GM13976 (cell line): ENCODE data around the gene ELL2.
"Not testable (repeated sequence)": the region's sequence is repeated elsewhere in the genome, so short reads cannot be mapped to it uniquely, and the experiment has no call there.

Source experiments
- DNase-seq: peaks from one replicate; pipeline ENCODE4 v3.0.0; 2012; ENCODE audit warnings: low spot score
- CTCF ChIP-seq: IDR thresholded peaks from 2 replicates; pipeline ENCODE4 v1.5.1; 2012; ENCODE audit warnings: borderline replicate concordance, mild to moderate bottlenecking; ENCODE audit not compliant: insufficient read depth; ENCODE audit errors: extremely low read depth, missing control alignments, control extremely low read depth
- in situ Hi-C: fragments of 300-500 bp; cut with MboI; formaldehyde crosslinking; loops from one replicate; pipeline ENCODE4 v1.12.0; 2022; ENCODE audit warnings: low sequenced_read_pairs, mixed read lengths, inconsistent platforms; ENCODE audit not compliant: unreplicated experiment

Gene ELL2

GRCh38 chr5:95871146-95871806 lies 90.4 kb downstream of the ELL2 start:
- DNase-seq = no peak
- in situ Hi-C loops = no loop called here
- no peak for TF ChIP-seq CTCF

GRCh38 chr5:95870105-95870672 lies 91.5 kb downstream of the ELL2 start:
- in situ Hi-C loops = no loop called here
- DNase-seq = peak; percentile 47
- no peak for TF ChIP-seq CTCF

GRCh38 chr5:95869173-95869855 lies 92.3 kb downstream of the ELL2 start:
- DNase-seq, in situ Hi-C loops: not testable (repeated sequence)

- no peak for TF ChIP-seq CTCF
- in situ Hi-C loops = no loop called here
- no peak for DNase-seq
These were observed 93.5 kb downstream of the ELL2 start for GRCh38 chr5:95868136-95868535.

- no peak for DNase-seq
- in situ Hi-C loops = no loop called here
- TF ChIP-seq CTCF = no peak
These were observed 95.1 kb downstream of the ELL2 start for GRCh38 chr5:95866435-95867040.

- no peak for TF ChIP-seq CTCF
- in situ Hi-C loops = no loop called here
- no peak for DNase-seq
These were observed 96.6 kb downstream of the ELL2 start for GRCh38 chr5:95864944-95865504.
